SK-N-SH treated with all-trans-retinoic acid at 6 μM for 48 hours (cell line): Measurements from ENCODE around the gene MIOS.

Source experiments
- ATAC-seq: fragments of 200-7000 bp; cut with Tn5 transposase; 3 replicates; pipeline ENCODE4 v1.9.1; 2020; ENCODE audit warnings: mild to moderate bottlenecking, moderate library complexity
- ARNTL ChIP-seq: fragments of 450-650 bp; formaldehyde crosslinking; IDR thresholded peaks from 2 replicates; pipeline ENCODE4 v1.5.0; 2020; ENCODE audit warnings: low read depth, mild to moderate bottlenecking, moderate library complexity, borderline replicate concordance
- CSDC2 ChIP-seq: fragments of 250-450 bp; sonication (Bioruptor Pico); IDR thresholded peaks from 2 replicates; pipeline ENCODE4 v1.5.0; 2020; ENCODE audit warnings: mild to moderate bottlenecking, moderate library complexity
- GLIS3 ChIP-seq: fragments of 250-450 bp; sonication (Bioruptor Pico); IDR thresholded peaks from 2 replicates; pipeline ENCODE4 v1.5.0; 2020; ENCODE audit warnings: mild to moderate bottlenecking, moderate library complexity
- ISL1 ChIP-seq: fragments of 250-450 bp; sonication (Bioruptor Pico); IDR thresholded peaks from 2 replicates; pipeline ENCODE4 v2.1.2; 2022; ENCODE audit warnings: mild to moderate bottlenecking, moderate library complexity
- OSR1 ChIP-seq: fragments of 250-450 bp; sonication (Bioruptor Pico); IDR thresholded peaks from 2 replicates; pipeline ENCODE4 v1.8.0; 2022; ENCODE audit warnings: moderate library complexity, mild to moderate bottlenecking, inconsistent platforms
- PPARA ChIP-seq: fragments of 250-450 bp; sonication (Bioruptor Pico); IDR thresholded peaks from 2 replicates; pipeline ENCODE4 v1.5.0; 2020; ENCODE audit warnings: mild to moderate bottlenecking, borderline replicate concordance
- RARB ChIP-seq: fragments of 250-450 bp; sonication (Bioruptor Pico); IDR thresholded peaks from 2 replicates; pipeline ENCODE4 v1.8.0; 2021; ENCODE audit warnings: mild to moderate bottlenecking, moderate library complexity
- SNAI2 ChIP-seq: fragments of 250-450 bp; sonication (Bioruptor Pico); IDR thresholded peaks from 2 replicates; pipeline ENCODE4 v1.5.0; 2020; ENCODE audit warnings: mild to moderate bottlenecking, moderate library complexity
- TCF4 ChIP-seq: fragments of 250-450 bp; sonication (Bioruptor Pico); IDR thresholded peaks from 2 replicates; pipeline ENCODE4 v1.8.0; 2021; ENCODE audit warnings: mild to moderate bottlenecking, moderate library complexity, borderline replicate concordance
- TOX ChIP-seq: fragments of 250-450 bp; sonication (Bioruptor Pico); IDR thresholded peaks from 2 replicates; pipeline ENCODE4 v1.8.0; 2021; ENCODE audit warnings: mild to moderate bottlenecking, moderate library complexity, borderline replicate concordance
- ZC3H10 ChIP-seq: fragments of 250-450 bp; sonication (Bioruptor Pico); IDR thresholded peaks from 2 replicates; pipeline ENCODE4 v1.5.1; 2021; ENCODE audit warnings: mild to moderate bottlenecking, moderate library complexity
- ZFP3 ChIP-seq: fragments of 250-450 bp; sonication (Bioruptor Pico); IDR thresholded peaks from 2 replicates; pipeline ENCODE4 v1.5.0; 2020; ENCODE audit warnings: mild to moderate bottlenecking, moderate library complexity
- ZNF70 ChIP-seq: fragments of 450-650 bp; formaldehyde crosslinking; IDR thresholded peaks from 2 replicates; pipeline ENCODE4 v1.5.0; 2020; ENCODE audit warnings: mild to moderate bottlenecking, moderate library complexity
- ZNF8 ChIP-seq: fragments of 450-650 bp; formaldehyde crosslinking; IDR thresholded peaks from 2 replicates; pipeline ENCODE4 v1.5.0; 2020; ENCODE audit warnings: mild to moderate bottlenecking, moderate library complexity
- TF ChIP-seq, protein P1 (sequence below): fragments of 250-450 bp; sonication (Bioruptor Pico); IDR thresholded peaks from 2 replicates; pipeline ENCODE4 v1.8.0; 2020; ENCODE audit warnings: mild to moderate bottlenecking, moderate library complexity, borderline replicate concordance
- TF ChIP-seq, protein P2 (sequence below): fragments of 250-450 bp; sonication (Bioruptor Pico); IDR thresholded peaks from 2 replicates; pipeline ENCODE4 v1.5.1; 2021; ENCODE audit warnings: mild to moderate bottlenecking, moderate library complexity
- TF ChIP-seq, protein P3 (sequence below): fragments of 250-450 bp; sonication (Bioruptor Pico); IDR thresholded peaks from 2 replicates; pipeline ENCODE4 v1.5.0; 2020; ENCODE audit warnings: mild to moderate bottlenecking, moderate library complexity
- TF ChIP-seq, protein P4 (sequence below): fragments of 250-450 bp; sonication (Bioruptor Pico); IDR thresholded peaks from 2 replicates; pipeline ENCODE4 v1.8.0; 2021; ENCODE audit warnings: low read depth, mild to moderate bottlenecking, moderate library complexity, borderline replicate concordance
- TF ChIP-seq, protein P5 (sequence below): fragments of 250-450 bp; sonication (Bioruptor Pico); IDR thresholded peaks from 2 replicates; pipeline ENCODE4 v1.5.1; 2020; ENCODE audit warnings: low read depth, mild to moderate bottlenecking, moderate library complexity

Gene MIOS

DNA sequence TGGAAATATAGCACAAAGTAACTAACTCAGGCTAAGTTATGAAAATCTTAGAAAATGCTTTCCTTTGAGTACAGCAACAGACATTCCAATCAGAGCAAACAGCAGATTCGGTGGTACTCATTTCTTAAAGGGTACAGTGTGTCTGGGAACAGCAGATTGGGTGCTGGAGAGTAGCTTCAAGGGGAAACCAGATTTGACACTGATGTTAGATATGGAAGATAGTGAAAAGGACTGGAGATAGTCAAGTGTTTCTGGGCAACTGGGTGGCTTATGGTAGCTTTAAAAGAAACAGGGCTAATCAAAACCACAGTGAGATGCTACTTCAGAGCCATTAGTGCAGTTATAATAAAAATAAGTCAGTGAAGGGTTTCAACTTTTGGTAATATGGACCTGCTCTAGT is 61.8 kb downstream of the MIOS start:
- no peak for TF ChIP-seq TOX
- no peak for TF ChIP-seq OSR1 (CRISPR knock-in tag)
- no peak for TF ChIP-seq SNAI2 (CRISPR knock-in tag)
- TF ChIP-seq, protein P1, sequence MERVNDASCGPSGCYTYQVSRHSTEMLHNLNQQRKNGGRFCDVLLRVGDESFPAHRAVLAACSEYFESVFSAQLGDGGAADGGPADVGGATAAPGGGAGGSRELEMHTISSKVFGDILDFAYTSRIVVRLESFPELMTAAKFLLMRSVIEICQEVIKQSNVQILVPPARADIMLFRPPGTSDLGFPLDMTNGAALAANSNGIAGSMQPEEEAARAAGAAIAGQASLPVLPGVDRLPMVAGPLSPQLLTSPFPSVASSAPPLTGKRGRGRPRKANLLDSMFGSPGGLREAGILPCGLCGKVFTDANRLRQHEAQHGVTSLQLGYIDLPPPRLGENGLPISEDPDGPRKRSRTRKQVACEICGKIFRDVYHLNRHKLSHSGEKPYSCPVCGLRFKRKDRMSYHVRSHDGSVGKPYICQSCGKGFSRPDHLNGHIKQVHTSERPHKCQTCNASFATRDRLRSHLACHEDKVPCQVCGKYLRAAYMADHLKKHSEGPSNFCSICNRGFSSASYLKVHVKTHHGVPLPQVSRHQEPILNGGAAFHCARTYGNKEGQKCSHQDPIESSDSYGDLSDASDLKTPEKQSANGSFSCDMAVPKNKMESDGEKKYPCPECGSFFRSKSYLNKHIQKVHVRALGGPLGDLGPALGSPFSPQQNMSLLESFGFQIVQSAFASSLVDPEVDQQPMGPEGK (CRISPR knock-in tag) = no peak
- no peak for TF ChIP-seq ZFP3
- TF ChIP-seq GLIS3 (CRISPR knock-in tag) = no peak
- TF ChIP-seq, protein P2, sequence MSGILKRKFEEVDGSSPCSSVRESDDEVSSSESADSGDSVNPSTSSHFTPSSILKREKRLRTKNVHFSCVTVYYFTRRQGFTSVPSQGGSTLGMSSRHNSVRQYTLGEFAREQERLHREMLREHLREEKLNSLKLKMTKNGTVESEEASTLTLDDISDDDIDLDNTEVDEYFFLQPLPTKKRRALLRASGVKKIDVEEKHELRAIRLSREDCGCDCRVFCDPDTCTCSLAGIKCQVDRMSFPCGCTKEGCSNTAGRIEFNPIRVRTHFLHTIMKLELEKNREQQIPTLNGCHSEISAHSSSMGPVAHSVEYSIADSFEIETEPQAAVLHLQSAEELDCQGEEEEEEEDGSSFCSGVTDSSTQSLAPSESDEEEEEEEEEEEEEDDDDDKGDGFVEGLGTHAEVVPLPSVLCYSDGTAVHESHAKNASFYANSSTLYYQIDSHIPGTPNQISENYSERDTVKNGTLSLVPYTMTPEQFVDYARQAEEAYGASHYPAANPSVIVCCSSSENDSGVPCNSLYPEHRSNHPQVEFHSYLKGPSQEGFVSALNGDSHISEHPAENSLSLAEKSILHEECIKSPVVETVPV (CRISPR knock-in tag) = no peak
- TF ChIP-seq ZNF8 (CRISPR knock-in tag) = no peak
- no peak for TF ChIP-seq RARB
- TF ChIP-seq, protein P3, sequence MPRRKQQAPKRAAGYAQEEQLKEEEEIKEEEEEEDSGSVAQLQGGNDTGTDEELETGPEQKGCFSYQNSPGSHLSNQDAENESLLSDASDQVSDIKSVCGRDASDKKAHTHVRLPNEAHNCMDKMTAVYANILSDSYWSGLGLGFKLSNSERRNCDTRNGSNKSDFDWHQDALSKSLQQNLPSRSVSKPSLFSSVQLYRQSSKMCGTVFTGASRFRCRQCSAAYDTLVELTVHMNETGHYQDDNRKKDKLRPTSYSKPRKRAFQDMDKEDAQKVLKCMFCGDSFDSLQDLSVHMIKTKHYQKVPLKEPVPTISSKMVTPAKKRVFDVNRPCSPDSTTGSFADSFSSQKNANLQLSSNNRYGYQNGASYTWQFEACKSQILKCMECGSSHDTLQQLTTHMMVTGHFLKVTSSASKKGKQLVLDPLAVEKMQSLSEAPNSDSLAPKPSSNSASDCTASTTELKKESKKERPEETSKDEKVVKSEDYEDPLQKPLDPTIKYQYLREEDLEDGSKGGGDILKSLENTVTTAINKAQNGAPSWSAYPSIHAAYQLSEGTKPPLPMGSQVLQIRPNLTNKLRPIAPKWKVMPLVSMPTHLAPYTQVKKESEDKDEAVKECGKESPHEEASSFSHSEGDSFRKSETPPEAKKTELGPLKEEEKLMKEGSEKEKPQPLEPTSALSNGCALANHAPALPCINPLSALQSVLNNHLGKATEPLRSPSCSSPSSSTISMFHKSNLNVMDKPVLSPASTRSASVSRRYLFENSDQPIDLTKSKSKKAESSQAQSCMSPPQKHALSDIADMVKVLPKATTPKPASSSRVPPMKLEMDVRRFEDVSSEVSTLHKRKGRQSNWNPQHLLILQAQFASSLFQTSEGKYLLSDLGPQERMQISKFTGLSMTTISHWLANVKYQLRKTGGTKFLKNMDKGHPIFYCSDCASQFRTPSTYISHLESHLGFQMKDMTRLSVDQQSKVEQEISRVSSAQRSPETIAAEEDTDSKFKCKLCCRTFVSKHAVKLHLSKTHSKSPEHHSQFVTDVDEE (CRISPR knock-in tag) = no peak
- TF ChIP-seq, all 23 proteins: peak for 0
- ATAC-seq = no peak

DNA sequence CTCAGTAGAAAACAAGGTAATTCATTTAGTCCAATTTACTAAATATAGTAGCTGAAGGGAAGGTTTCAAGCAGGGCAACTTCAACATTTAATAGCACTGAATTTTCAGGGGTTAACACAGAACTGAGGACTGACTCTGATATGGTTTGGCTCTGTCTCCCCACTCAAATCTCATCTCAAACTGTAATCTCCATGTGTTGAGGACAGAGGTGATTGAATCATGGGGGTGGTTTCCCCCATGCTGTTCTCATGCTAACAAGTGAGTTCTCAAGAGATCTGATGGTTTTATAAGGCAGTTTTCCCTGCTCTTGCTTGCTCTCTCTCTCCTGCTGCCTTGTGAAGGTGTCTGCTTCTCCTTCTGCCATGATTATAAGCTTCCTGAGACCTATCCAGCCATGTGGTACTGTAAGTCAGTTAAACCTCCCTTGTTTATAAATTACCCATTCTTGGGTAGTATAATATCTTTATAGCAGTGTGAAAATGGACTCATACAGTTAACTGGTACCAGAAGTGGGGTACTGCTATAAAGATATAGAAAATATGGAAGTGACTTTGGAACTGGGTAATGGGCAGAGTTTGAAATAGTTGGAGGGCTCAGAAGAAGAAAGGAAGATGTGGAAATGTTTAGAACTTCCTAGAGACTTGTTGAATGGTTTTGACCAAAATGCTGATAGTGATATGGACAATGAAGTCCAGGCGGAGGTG is 64.1 kb downstream of the MIOS start:
- no peak for ATAC-seq
- TF ChIP-seq TCF4 (CRISPR knock-in tag) = no peak
- TF ChIP-seq OSR1 (CRISPR knock-in tag) = no peak
- no peak for TF ChIP-seq ZC3H10 (CRISPR knock-in tag)
- TF ChIP-seq ISL1 = no peak
- TF ChIP-seq PPARA (CRISPR knock-in tag) = no peak
- no peak for TF ChIP-seq CSDC2
- TF ChIP-seq, protein P1 (CRISPR knock-in tag) = no peak
- no peak for TF ChIP-seq ARNTL (CRISPR knock-in tag)
- TF ChIP-seq ZNF8 (CRISPR knock-in tag) = no peak
- no peak for TF ChIP-seq TOX
- TF ChIP-seq ZNF70 (CRISPR knock-in tag) = no peak
- TF ChIP-seq GLIS3 (CRISPR knock-in tag) = no peak
- TF ChIP-seq ZFP3 = no peak
- TF ChIP-seq, protein P4, sequence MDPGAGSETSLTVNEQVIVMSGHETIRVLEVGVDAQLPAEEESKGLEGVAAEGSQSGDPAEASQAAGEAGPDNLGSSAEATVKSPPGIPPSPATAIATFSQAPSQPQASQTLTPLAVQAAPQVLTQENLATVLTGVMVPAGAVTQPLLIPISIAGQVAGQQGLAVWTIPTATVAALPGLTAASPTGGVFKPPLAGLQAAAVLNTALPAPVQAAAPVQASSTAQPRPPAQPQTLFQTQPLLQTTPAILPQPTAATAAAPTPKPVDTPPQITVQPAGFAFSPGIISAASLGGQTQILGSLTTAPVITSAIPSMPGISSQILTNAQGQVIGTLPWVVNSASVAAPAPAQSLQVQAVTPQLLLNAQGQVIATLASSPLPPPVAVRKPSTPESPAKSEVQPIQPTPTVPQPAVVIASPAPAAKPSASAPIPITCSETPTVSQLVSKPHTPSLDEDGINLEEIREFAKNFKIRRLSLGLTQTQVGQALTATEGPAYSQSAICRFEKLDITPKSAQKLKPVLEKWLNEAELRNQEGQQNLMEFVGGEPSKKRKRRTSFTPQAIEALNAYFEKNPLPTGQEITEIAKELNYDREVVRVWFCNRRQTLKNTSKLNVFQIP (CRISPR knock-in tag) = no peak
- TF ChIP-seq, protein P5, sequence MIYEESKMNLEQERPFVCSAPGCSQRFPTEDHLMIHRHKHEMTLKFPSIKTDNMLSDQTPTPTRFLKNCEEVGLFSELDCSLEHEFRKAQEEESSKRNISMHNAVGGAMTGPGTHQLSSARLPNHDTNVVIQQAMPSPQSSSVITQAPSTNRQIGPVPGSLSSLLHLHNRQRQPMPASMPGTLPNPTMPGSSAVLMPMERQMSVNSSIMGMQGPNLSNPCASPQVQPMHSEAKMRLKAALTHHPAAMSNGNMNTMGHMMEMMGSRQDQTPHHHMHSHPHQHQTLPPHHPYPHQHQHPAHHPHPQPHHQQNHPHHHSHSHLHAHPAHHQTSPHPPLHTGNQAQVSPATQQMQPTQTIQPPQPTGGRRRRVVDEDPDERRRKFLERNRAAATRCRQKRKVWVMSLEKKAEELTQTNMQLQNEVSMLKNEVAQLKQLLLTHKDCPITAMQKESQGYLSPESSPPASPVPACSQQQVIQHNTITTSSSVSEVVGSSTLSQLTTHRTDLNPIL (CRISPR knock-in tag) = no peak
